Suprapubic skin (tissue), 4 donors: ENCODE results near the gene GSTP1. TPM values are rescaled to one million over a fixed set of nuclear protein-coding genes. Genes with fewer than 3 reads are reported as not detected.

Experiments used
- DNase-seq, 2 donors: peaks; one replicate each; pipeline ENCODE4 v3.0.0-alpha.2; 2019; ENCODE audit warnings: low spot score in 2 of 2
- H3K27ac ChIP-seq: fragments of 200-600 bp; sonication (generic); one replicate; pipeline ENCODE4 v1.5.1; 2019
- H3K27me3 ChIP-seq: fragments of 200-600 bp; sonication (generic); one replicate; pipeline ENCODE4 v1.5.1; 2019
- H3K36me3 ChIP-seq: fragments of 200-600 bp; sonication (generic); one replicate; pipeline ENCODE4 v1.5.1; 2019
- H3K4me1 ChIP-seq: fragments of 200-600 bp; sonication (generic); one replicate; pipeline ENCODE4 v1.5.1; 2019
- H3K4me3 ChIP-seq: fragments of 200-600 bp; sonication (generic); one replicate; pipeline ENCODE4 v1.5.1; 2019; ENCODE audit warnings: mild to moderate bottlenecking
- H3K9me3 ChIP-seq: fragments of 200-600 bp; sonication (generic); one replicate; pipeline ENCODE4 v1.5.1; 2019
- CTCF ChIP-seq, 2 donors: fragments of 200-600 bp in 1 of 2; fragments of 450-650 bp in 1 of 2; sonication (generic) in 1 of 2; IDR thresholded peaks; one replicate each; pipeline ENCODE4 v1.5.1; 2016 to 2019; ENCODE audit warnings: antibody characterized with exemption in 2 of 2, mild to moderate bottlenecking in 1 of 2, moderate library complexity in 1 of 2
- EP300 ChIP-seq: sonication (generic); formaldehyde crosslinking; IDR thresholded peaks from one replicate; pipeline ENCODE4 v1.6.1; 2017; ENCODE audit warnings: antibody characterized with exemption
- POLR2A ChIP-seq, 2 donors: fragments of 450-650 bp; IDR thresholded peaks; one replicate each; pipeline ENCODE4 v1.6.1; 2017; ENCODE audit warnings: antibody characterized with exemption in 2 of 2, mild to moderate bottlenecking in 2 of 2, moderate library complexity in 2 of 2
- POLR2AphosphoS5 ChIP-seq, 3 donors: sonication (generic); formaldehyde crosslinking; IDR thresholded peaks; one replicate each; pipeline ENCODE4 v1.6.1; 2017; ENCODE audit warnings: antibody characterized with exemption in 3 of 3
- WGBS: methylation state at CpG from one replicate; pipeline ENCODE4 v1.1.5; 2018; 5-methylcytosine and 5-hydroxymethylcytosine counted together
- total RNA-seq, 4 donors: library from RNA; depleted of rRNA; stranded (reverse); fragments of >200 nt; gene quantifications; one replicate each; pipeline ENCODE4 v1.1.0, GENCODE V29; 2016

Gene GSTP1
- total RNA-seq, 4 donors from 2014 or later = 564 to 1,559 (median 1,256) TPM

GRCh38 chr11:67629386-67630227 lies 46.0 kb downstream of the GSTP1 start, which contains the start of gene NUDT8:
Gene NUDT8 (minus strand): TSS chr11:67629937. CDS start chr11:67629911, 26 bp downstream.
- H3K9me3 ChIP-seq = no peaks in the 10 kb centered on the region
- H3K27me3 ChIP-seq = no peaks in the 10 kb centered on the region
- no peaks in the 10 kb centered on the region for H3K36me3 ChIP-seq
- peak; percentile 90 for DNase-seq
- TF ChIP-seq CTCF (IDR thresholded peaks at IDR 0.05) (peak; percentile 59 to 90), POLR2AphosphoS5 (IDR thresholded peaks at IDR 0.05) (peak in 1 of 3 donors; percentile 48), POLR2A (IDR thresholded peaks at IDR 0.05) (peak in 1 of 2 donors; percentile 40), EP300 (no peak)
- peak within 1 kb of the TSS; percentile 93 for H3K27ac ChIP-seq
- peak within 1 kb of the TSS; percentile 79 for H3K4me3 ChIP-seq
- H3K4me1 ChIP-seq = peaks cover 35% of the 10 kb centered on the region
- 1% methylated on average over 16 of the region's 102 CpGs for WGBS

- peak overlapping the region; percentile 93 for H3K27ac ChIP-seq
- no peaks in the 10 kb centered on the region for H3K36me3 ChIP-seq
- peak; percentile 99 for DNase-seq
- peak; percentile 69 to 82 for TF ChIP-seq CTCF (IDR thresholded peaks at IDR 0.05)
- TF ChIP-seq POLR2A (IDR thresholded peaks at IDR 0.05) = no peak
- no peaks in the 10 kb centered on the region for H3K27me3 ChIP-seq
- under 1% methylated on average over 18 of the region's 70 CpGs for WGBS
- H3K4me3 ChIP-seq = peak overlapping the region; percentile 79
- peaks cover 35% of the 10 kb centered on the region for H3K4me1 ChIP-seq
- no peaks in the 10 kb centered on the region for H3K9me3 ChIP-seq
These were observed 46.8 kb downstream of the GSTP1 start for GRCh38 chr11:67630228-67630942.

- H3K27ac ChIP-seq = peak overlapping the region; percentile 93
- H3K27me3 ChIP-seq = no peaks in the 10 kb centered on the region
- H3K4me3 ChIP-seq = peak overlapping the region; percentile 79
- TF ChIP-seq EP300 (no peak), CTCF (IDR thresholded peaks at IDR 0.05) (no peak), POLR2A (IDR thresholded peaks at IDR 0.05) (no peak), POLR2AphosphoS5 (IDR thresholded peaks at IDR 0.05) (no peak)
- peak in 1 of 2 donors; percentile 80 for DNase-seq
- WGBS = 57% methylated on average over 7 of the region's 16 CpGs
- H3K36me3 ChIP-seq = no peaks in the 10 kb centered on the region
- no peaks in the 10 kb centered on the region for H3K9me3 ChIP-seq
- H3K4me1 ChIP-seq = peaks cover 35% of the 10 kb centered on the region
These were observed 47.3 kb downstream of the GSTP1 start for GRCh38 chr11:67630943-67631331.

- 67% methylated on average over 3 of the region's 7 CpGs for WGBS
- Histone ChIP-seq H3K27me3 (no peaks in the 10 kb centered on the region), H3K4me1 (peaks cover 35% of the 10 kb centered on the region), H3K4me3 (no peak overlapping the region), H3K9me3 (no peaks in the 10 kb centered on the region), H3K36me3 (no peaks in the 10 kb centered on the region), H3K27ac (no peak overlapping the region)
- no peak for TF ChIP-seq EP300
- no peak for TF ChIP-seq POLR2A (IDR thresholded peaks at IDR 0.05)
- no peak for TF ChIP-seq POLR2AphosphoS5 (IDR thresholded peaks at IDR 0.05)
- TF ChIP-seq CTCF (IDR thresholded peaks at IDR 0.05) = no peak
- peak; percentile 76 for DNase-seq
These were observed 47.8 kb downstream of the GSTP1 start for GRCh38 chr11:67631411-67631810.

GRCh38 chr11:67631853-67632174 lies 48.2 kb downstream of the GSTP1 start:
- Histone ChIP-seq H3K9me3 (no peaks in the 10 kb centered on the region), H3K4me3 (no peak overlapping the region), H3K27ac (no peak overlapping the region), H3K27me3 (no peaks in the 10 kb centered on the region), H3K4me1 (peaks cover 35% of the 10 kb centered on the region), H3K36me3 (no peaks in the 10 kb centered on the region)
- no peak for TF ChIP-seq POLR2AphosphoS5 (IDR thresholded peaks at IDR 0.05)
- no peak for TF ChIP-seq POLR2A (IDR thresholded peaks at IDR 0.05)
- TF ChIP-seq CTCF (IDR thresholded peaks at IDR 0.05) = no peak
- TF ChIP-seq EP300 = no peak
- DNase-seq = no peak
- 85% methylated on average over 2 of the region's 2 CpGs for WGBS
